Measurements from ENCODE around the gene GP5. TPM values are rescaled to one million over a fixed set of nuclear protein-coding genes. Genes with fewer than 3 reads are reported as not detected.

Gene GP5
- total and polyA plus RNA-seq, 4 experiments from 2014 or later = 1.3 to 4.2 (median 2.8) TPM

DNA sequence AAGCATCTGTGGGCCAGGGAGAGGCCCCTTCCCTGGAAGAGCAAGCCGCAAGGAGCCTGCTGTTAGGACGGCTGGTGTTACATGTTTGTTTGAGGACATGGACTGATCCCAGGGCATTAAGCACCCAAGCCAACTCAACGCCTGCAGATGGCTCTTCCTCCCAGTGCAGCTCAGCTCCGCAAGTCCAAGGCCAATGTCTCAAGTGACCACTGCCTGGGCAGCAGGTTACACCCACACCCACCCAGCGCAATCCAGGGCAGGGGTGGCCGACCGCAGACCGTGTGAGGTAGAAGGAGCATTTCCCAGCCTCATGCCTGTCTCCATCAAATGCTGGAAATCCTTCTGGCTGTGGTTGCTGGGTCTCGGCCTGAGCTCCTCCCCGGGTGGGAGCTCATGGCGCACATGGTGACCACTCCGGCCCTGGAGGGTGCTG lies 14.5 kb downstream of the GP5 start:
- DNase-seq = no peak
- intact Hi-C loops (cut with micrococcal nuclease) = no loop called here
- CTCF ChIA-PET (ENCODE audit: partially characterized antibody) = no interaction called here
- no peaks in the 10 kb centered on the region for H3K27me3 ChIP-seq (ENCODE audit: insufficient read depth, low read length)
- no peaks in the 10 kb centered on the region for H3K4me1 ChIP-seq (ENCODE audit: insufficient read depth, low read length)
- Mint-ChIP-seq H3K4me1 (no peaks in the 10 kb centered on the region), H3K27ac (no peak overlapping the region), H3K27me3 (peaks cover 6 to 8% of the 10 kb centered on the region in 2 donors), H3K36me3 (no peaks in the 10 kb centered on the region), H3K9me3 (peaks cover 0 to 2% (median 0%) of the 10 kb centered on the region in 8 donors), H3K4me3 (no peak overlapping the region)
- POLR2A ChIA-PET (ENCODE audit: partially characterized antibody) = no interaction called here
- H3K4me3 ChIP-seq (ENCODE audit: low read length in 2 of 2) = no peak overlapping the region
- H3K9me3 ChIP-seq (ENCODE audit: control insufficient read depth in 1 of 2, low read length in 2 of 2) = no peaks in the 10 kb centered on the region
- H3K27ac ChIP-seq (ENCODE audit: low read depth, low read length) = no peak overlapping the region
- H3K36me3 ChIP-seq (ENCODE audit: insufficient read depth, low read length) = no peaks in the 10 kb centered on the region

DNA sequence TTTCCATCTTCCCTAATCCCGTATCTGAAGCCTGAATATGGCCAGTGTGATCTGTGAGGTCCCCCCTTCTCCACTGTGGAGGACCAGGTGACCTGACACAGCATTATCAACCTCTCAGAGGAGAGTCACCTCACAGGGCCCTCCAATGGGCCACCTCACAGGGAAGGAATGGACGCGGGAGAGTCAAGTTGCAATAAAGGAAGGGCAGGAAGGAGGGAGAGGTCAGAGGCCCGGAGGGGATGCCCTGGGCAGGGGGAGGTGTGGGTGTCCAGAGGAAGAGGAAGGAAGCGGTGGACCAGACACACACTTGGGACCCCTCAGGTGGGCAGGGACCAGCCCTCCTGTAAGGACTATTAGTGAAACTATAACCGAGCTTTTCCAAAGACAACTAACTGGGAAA lies 14.9 kb downstream of the GP5 start:
- Mint-ChIP-seq H3K4me3 (no peak overlapping the region), H3K4me1 (no peaks in the 10 kb centered on the region), H3K36me3 (no peaks in the 10 kb centered on the region), H3K27ac (no peak overlapping the region), H3K27me3 (peaks cover 6 to 8% of the 10 kb centered on the region in 2 donors), H3K9me3 (peaks cover 0 to 2% (median 0%) of the 10 kb centered on the region in 8 donors)
- H3K36me3 ChIP-seq (ENCODE audit: insufficient read depth, low read length) = no peaks in the 10 kb centered on the region
- H3K4me3 ChIP-seq (ENCODE audit: low read length in 2 of 2) = no peak overlapping the region
- H3K27ac ChIP-seq (ENCODE audit: low read depth, low read length) = no peak overlapping the region
- intact Hi-C loops (cut with micrococcal nuclease) = no loop called here
- H3K9me3 ChIP-seq (ENCODE audit: control insufficient read depth in 1 of 2, low read length in 2 of 2) = no peaks in the 10 kb centered on the region
- H3K4me1 ChIP-seq (ENCODE audit: insufficient read depth, low read length) = no peaks in the 10 kb centered on the region
- ChIA-PET POLR2A (ENCODE audit: partially characterized antibody) (no interaction called here), CTCF (ENCODE audit: partially characterized antibody) (no interaction called here)
- H3K27me3 ChIP-seq (ENCODE audit: insufficient read depth, low read length) = no peaks in the 10 kb centered on the region
- DNase-seq = no peak

DNA sequence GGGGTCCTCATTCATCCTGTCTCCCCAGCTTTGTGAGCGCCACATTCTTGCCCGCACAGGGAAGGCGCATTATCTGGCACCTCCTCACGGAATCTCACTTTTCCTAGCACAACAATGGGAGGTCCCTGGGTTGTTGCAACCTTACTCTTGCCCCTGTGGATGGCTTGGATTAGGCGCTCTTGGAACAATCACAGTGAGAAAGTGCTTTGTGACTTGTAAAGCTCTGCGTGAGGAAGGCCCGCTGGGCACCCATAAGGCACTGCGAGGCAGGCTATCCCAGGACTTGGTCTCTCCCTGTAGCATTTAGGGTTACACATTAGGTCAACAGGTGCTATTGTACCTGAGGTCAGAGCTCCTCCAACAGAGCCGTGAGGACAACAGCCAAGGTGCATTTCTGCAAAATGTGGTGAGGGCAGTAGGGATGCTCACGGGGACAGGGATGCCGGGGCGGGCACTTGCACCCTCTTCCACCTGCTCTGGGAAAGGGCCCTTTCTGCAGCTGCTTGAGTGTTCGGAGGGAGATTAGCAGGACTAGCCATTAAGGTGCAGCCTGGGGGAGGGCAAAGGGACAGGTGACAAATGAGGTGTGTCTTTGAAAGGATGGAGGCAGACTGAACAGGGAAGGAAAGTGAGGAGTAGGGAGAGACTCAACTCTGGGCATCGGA lies 15.7 kb downstream of the GP5 start:
- Mint-ChIP-seq H3K27ac (no peak overlapping the region), H3K27me3 (peaks cover 10 to 12% of the 10 kb centered on the region in 2 donors), H3K4me3 (no peak overlapping the region), H3K36me3 (no peaks in the 10 kb centered on the region), H3K4me1 (no peaks in the 10 kb centered on the region), H3K9me3 (peaks cover 0 to 2% (median 0%) of the 10 kb centered on the region in 8 donors)
- H3K4me1 ChIP-seq (ENCODE audit: insufficient read depth, low read length) = no peaks in the 10 kb centered on the region
- no peak for DNase-seq
- H3K27me3 ChIP-seq (ENCODE audit: insufficient read depth, low read length) = no peaks in the 10 kb centered on the region
- no peaks in the 10 kb centered on the region for H3K36me3 ChIP-seq (ENCODE audit: insufficient read depth, low read length)
- intact Hi-C loops (cut with micrococcal nuclease) = no loop called here
- ChIA-PET CTCF (ENCODE audit: partially characterized antibody) (no interaction called here), POLR2A (ENCODE audit: partially characterized antibody) (no interaction called here)
- no peak overlapping the region for H3K4me3 ChIP-seq (ENCODE audit: low read length in 2 of 2)
- H3K27ac ChIP-seq (ENCODE audit: low read depth, low read length) = no peak overlapping the region
- H3K9me3 ChIP-seq (ENCODE audit: control insufficient read depth in 1 of 2, low read length in 2 of 2) = no peaks in the 10 kb centered on the region

DNA sequence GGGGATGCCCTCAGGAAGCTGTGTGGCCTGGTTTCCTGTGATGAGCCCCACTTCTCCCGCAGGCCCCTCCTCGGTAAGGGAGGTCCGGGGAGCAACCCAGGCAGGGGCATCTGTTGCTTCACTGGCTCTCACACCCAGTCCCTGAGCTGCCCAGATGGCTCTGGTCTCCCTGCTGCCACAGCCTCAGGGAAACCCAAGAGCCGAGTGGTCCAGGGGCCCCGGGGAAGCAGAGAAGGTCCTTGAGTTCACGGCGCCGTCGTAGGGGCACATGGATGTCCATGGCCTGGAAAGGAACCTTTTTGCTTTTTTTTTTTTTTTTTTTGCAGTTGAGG lies 16.2 kb downstream of the GP5 start:
- no peaks in the 10 kb centered on the region for H3K9me3 ChIP-seq (ENCODE audit: control insufficient read depth in 1 of 2, low read length in 2 of 2)
- DNase-seq = no peak
- H3K27ac ChIP-seq (ENCODE audit: low read depth, low read length) = no peak overlapping the region
- Mint-ChIP-seq H3K4me1 (no peaks in the 10 kb centered on the region), H3K36me3 (no peaks in the 10 kb centered on the region), H3K4me3 (no peak overlapping the region), H3K9me3 (peaks cover 0 to 2% (median 0%) of the 10 kb centered on the region in 8 donors), H3K27ac (no peak overlapping the region), H3K27me3 (peaks cover 12 to 14% of the 10 kb centered on the region in 2 donors)
- ChIA-PET CTCF (ENCODE audit: partially characterized antibody) (no interaction called here), POLR2A (ENCODE audit: partially characterized antibody) (no interaction called here)
- H3K27me3 ChIP-seq (ENCODE audit: insufficient read depth, low read length) = no peaks in the 10 kb centered on the region
- no peak overlapping the region for H3K4me3 ChIP-seq (ENCODE audit: low read length in 2 of 2)
- intact Hi-C loops (cut with micrococcal nuclease) = no loop called here
- no peaks in the 10 kb centered on the region for H3K4me1 ChIP-seq (ENCODE audit: insufficient read depth, low read length)
- no peaks in the 10 kb centered on the region for H3K36me3 ChIP-seq (ENCODE audit: insufficient read depth, low read length)

DNA sequence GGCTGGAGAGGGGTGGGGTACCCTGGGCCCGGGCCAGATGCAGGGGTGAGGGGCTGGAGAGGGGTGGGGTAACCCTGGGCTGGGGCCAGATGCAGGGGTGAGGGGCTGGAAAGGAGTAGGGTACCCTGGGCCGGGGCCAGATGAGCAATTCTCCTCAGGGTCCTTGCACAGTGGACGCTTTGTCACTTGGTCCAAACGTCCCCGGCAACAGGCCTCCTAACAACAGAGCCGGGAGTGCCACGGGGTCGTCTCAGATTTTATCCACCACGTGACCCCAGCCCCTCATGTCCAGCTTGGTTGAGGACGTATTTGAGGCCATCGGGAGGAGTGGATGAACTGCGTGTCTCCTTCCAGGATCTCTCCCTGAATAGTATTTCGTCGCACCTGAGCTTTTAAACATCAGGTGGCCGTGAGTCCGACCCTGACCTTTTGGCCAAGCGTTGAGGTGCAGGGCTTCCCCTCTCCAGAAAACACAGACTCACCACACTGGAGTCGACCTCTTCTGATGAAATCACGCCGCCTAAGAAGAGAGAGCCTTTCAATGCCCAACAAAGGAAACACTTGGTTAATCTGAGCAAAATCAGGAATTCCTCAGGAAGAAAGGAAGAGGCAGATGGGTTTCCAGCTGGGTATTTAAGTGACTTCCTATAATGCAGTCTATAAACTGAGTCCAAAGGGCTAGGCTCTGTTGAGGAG lies 16.7 kb downstream of the GP5 start:
- no peaks in the 10 kb centered on the region for H3K4me1 ChIP-seq (ENCODE audit: insufficient read depth, low read length)
- no peak overlapping the region for H3K4me3 ChIP-seq (ENCODE audit: low read length in 2 of 2)
- H3K27ac ChIP-seq (ENCODE audit: low read depth, low read length) = no peak overlapping the region
- H3K27me3 Mint-ChIP-seq = peaks cover 12 to 14% of the 10 kb centered on the region in 2 donors
- H3K36me3 Mint-ChIP-seq = no peaks in the 10 kb centered on the region
- DNase-seq = no peak
- CTCF ChIA-PET (ENCODE audit: partially characterized antibody) = no interaction called here
- no peaks in the 10 kb centered on the region for H3K9me3 Mint-ChIP-seq
- no peaks in the 10 kb centered on the region for H3K36me3 ChIP-seq (ENCODE audit: insufficient read depth, low read length)
- H3K9me3 ChIP-seq (ENCODE audit: control insufficient read depth in 1 of 2, low read length in 2 of 2) = no peaks in the 10 kb centered on the region
- intact Hi-C loops (cut with micrococcal nuclease) = no loop called here
- H3K27ac Mint-ChIP-seq = no peak overlapping the region
- POLR2A ChIA-PET (ENCODE audit: partially characterized antibody) = no interaction called here
- H3K27me3 ChIP-seq (ENCODE audit: insufficient read depth, low read length) = no peaks in the 10 kb centered on the region
- H3K4me3 Mint-ChIP-seq = no peak overlapping the region
- no peaks in the 10 kb centered on the region for H3K4me1 Mint-ChIP-seq

DNA sequence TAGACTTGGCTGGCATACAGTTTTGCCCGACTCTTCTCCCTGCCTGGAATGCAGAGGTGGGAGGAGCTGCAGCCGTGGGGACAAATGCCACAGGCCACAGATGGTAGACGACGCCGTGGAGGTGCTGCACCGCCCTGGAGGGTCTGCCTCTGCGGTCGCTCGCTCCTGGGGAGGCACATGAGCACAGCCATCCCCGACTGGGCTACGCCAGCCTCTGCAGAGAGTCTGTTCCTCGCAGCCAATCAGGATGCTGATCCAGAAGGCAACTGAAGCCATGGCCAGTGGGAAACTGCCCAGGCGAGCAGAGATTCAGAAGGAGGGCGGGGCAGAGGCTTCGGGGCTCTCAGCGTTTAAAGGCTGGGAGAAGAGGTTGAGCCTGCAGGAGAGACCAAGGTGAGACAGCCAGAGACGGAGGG lies 17.6 kb downstream of the GP5 start:
- peaks cover under 1% of the 10 kb centered on the region for H3K27me3 ChIP-seq (ENCODE audit: insufficient read depth, low read length)
- no peaks in the 10 kb centered on the region for H3K4me1 ChIP-seq (ENCODE audit: insufficient read depth, low read length)
- no peak overlapping the region for H3K4me3 ChIP-seq (ENCODE audit: low read length in 2 of 2)
- Mint-ChIP-seq H3K9me3 (no peaks in the 10 kb centered on the region), H3K36me3 (no peaks in the 10 kb centered on the region), H3K4me1 (no peaks in the 10 kb centered on the region), H3K27me3 (peaks cover 9 to 12% of the 10 kb centered on the region in 2 donors), H3K27ac (no peak overlapping the region), H3K4me3 (no peak overlapping the region)
- H3K36me3 ChIP-seq (ENCODE audit: insufficient read depth, low read length) = no peaks in the 10 kb centered on the region
- ChIA-PET CTCF (ENCODE audit: partially characterized antibody) (no interaction called here), POLR2A (ENCODE audit: partially characterized antibody) (no interaction called here)
- no peak for DNase-seq
- no peaks in the 10 kb centered on the region for H3K9me3 ChIP-seq (ENCODE audit: control insufficient read depth in 1 of 2, low read length in 2 of 2)
- H3K27ac ChIP-seq (ENCODE audit: low read depth, low read length) = no peak overlapping the region
- intact Hi-C loops (cut with micrococcal nuclease) = no loop called here

DNA sequence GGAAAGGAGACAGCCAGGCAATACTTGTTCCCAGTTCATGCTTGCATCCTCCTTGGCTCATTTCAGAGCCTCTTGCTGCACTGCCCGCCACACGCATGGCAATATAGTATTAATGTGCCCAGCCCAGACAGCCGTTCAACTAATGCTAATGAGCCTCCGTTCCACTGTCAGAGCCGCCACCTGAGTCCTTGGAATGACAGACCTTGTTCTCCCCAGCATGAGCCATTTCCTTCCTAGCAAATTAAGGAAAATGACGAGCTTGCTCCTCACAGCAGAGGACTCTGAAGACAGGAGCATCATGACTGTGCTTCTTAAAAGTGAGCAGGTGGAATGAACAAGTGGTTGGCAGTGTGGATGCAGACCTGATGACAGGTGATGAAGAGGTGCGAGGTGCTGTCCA lies 18.7 kb downstream of the GP5 start:
- Mint-ChIP-seq H3K27ac (no peak overlapping the region), H3K27me3 (peaks cover 12 to 21% of the 10 kb centered on the region in 2 donors), H3K9me3 (no peaks in the 10 kb centered on the region), H3K36me3 (no peaks in the 10 kb centered on the region), H3K4me3 (no peak overlapping the region), H3K4me1 (no peaks in the 10 kb centered on the region)
- H3K27ac ChIP-seq (ENCODE audit: low read depth, low read length) = no peak overlapping the region
- no peaks in the 10 kb centered on the region for H3K9me3 ChIP-seq (ENCODE audit: control insufficient read depth in 1 of 2, low read length in 2 of 2)
- H3K4me1 ChIP-seq (ENCODE audit: insufficient read depth, low read length) = no peaks in the 10 kb centered on the region
- H3K27me3 ChIP-seq (ENCODE audit: insufficient read depth, low read length) = peaks cover 5% of the 10 kb centered on the region
- intact Hi-C loops (cut with micrococcal nuclease) = no loop called here
- H3K36me3 ChIP-seq (ENCODE audit: insufficient read depth, low read length) = no peaks in the 10 kb centered on the region
- ChIA-PET CTCF (ENCODE audit: partially characterized antibody) (interaction anchor here (1.2 kb wide), 1 partner anchor 36 kb away, joined by 3 read pairs; no protein-coding TSS in a partner anchor), POLR2A (ENCODE audit: partially characterized antibody) (no interaction called here)
- DNase-seq = no peak
- H3K4me3 ChIP-seq (ENCODE audit: low read length in 2 of 2) = no peak overlapping the region

All from CD4-positive, alpha-beta memory T cell (primary cell).